Testis (tissue), 3 donors: ENCODE results near the gene MED27. TPM values are rescaled to one million over a fixed set of nuclear protein-coding genes. Genes with fewer than 3 reads are reported as not detected.

Experiments used
- DNase-seq: peaks from one replicate; pipeline ENCODE4 v3.0.0-alpha.2; 2019
- H3K27ac ChIP-seq, 2 donors: fragments of 200-600 bp; sonication (generic); one replicate each; pipeline ENCODE4 v1.5.1; 2019
- H3K27me3 ChIP-seq: fragments of 200-600 bp; sonication (generic); one replicate; pipeline ENCODE4 v1.5.1; 2019
- H3K36me3 ChIP-seq: fragments of 200-600 bp; sonication (generic); one replicate; pipeline ENCODE4 v1.5.1; 2017; ENCODE audit warnings: low read depth; ENCODE audit errors: missing control alignments
- H3K4me1 ChIP-seq: fragments of 200-600 bp; sonication (generic); one replicate; pipeline ENCODE4 v1.5.1; 2019
- H3K4me3 ChIP-seq, 2 donors: fragments of 200-600 bp; sonication (generic); one replicate each; pipeline ENCODE4 v1.5.1; 2017 to 2019
- H3K9me3 ChIP-seq: fragments of 200-600 bp; sonication (generic); one replicate; pipeline ENCODE4 v1.5.1; 2017
- CTCF ChIP-seq, 3 experiments: fragments of 450-650 bp in 2 of 3; fragments of 200-600 bp in 1 of 3; sonication (generic) in 1 of 3; IDR thresholded peaks; one replicate each; pipeline ENCODE4 v1.5.1; 2016 to 2019; ENCODE audit warnings: antibody characterized with exemption in 3 of 3, mild to moderate bottlenecking in 2 of 3, moderate library complexity in 1 of 3
- POLR2A ChIP-seq: fragments of 450-650 bp; IDR thresholded peaks from one replicate; pipeline ENCODE4 v1.6.1; 2017; ENCODE audit warnings: antibody characterized with exemption, mild to moderate bottlenecking, moderate library complexity
- WGBS, 2 donors: methylation state at CpG; one replicate each; pipeline ENCODE4 v1.1.5; 2018; 5-methylcytosine and 5-hydroxymethylcytosine counted together
- intact Hi-C: fragments of 100-400 bp; cut with DNase I; formaldehyde crosslinking; loops from one replicate; pipeline ENCODE4 v1.15.1; 2023; ENCODE audit warnings: low total_unique reads
- polyA plus RNA-seq: library from polyadenylated mRNA; stranded (reverse); fragments of 350-450 nt; fragmentation: Illumina TruSeq; extraction: RNeasy Lipid Tissue Mini Kit (QIAGEN cat#74804); gene quantifications from one replicate; pipeline ENCODE4 v1.2.3, GENCODE V29; 2014; ENCODE audit warnings: low read depth, low replicate concordance; ENCODE audit not compliant: insufficient read depth
- total RNA-seq, 2 donors: library from RNA; depleted of rRNA; stranded (reverse); fragments of >200 nt; gene quantifications; one replicate each; pipeline ENCODE4 v1.2.3, GENCODE V29; 2016

The MED27 gene
- total and polyA plus RNA-seq, 3 donors from 2014 or later, result 30.7 to 45.0 (median 33.7) TPM

- 69 to 97% methylated on average over 1 of the region's 1 CpG for WGBS, 2 donors
- TF ChIP-seq POLR2A (no peak), CTCF (IDR thresholded peaks at IDR 0.05) (no peak)
- no peak overlapping the region for H3K27ac ChIP-seq
- no peaks in the 10 kb centered on the region for H3K4me1 ChIP-seq
- H3K27me3 ChIP-seq, result no peaks in the 10 kb centered on the region
- H3K9me3 ChIP-seq, result no peaks in the 10 kb centered on the region
- no peak overlapping the region for H3K4me3 ChIP-seq
- no peak for DNase-seq
- H3K36me3 ChIP-seq, result no peaks in the 10 kb centered on the region
- intact Hi-C loops, result no loop called here
These were observed 167.6 kb downstream of the MED27 start for GRCh38 chr9:131912069-131912468.

DNA sequence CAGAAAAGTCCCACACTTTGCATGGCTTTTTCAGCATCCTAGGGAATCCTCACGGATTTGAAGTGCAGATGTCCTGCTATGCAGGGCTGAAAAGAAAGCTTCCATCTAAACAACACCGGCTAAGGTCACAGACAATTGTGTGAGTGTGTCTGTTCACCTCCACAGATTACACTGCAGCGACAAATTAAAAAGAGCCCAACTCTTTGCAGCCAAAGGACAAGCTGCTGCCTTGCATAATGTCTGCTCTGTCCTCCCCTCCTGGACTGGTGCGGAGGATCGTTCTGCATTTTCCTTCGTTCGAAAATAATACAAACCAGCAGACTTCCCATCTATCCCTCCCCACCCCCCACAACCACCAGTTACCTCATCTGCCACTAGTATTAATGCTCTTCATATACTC lies 169.1 kb downstream of the MED27 start:
- TF ChIP-seq POLR2A, result no peak
- no peak for TF ChIP-seq CTCF (IDR thresholded peaks at IDR 0.05)
- 84 to 95% methylated on average over 7 of the region's 7 CpGs for WGBS, 2 donors
- DNase-seq, result no peak

GRCh38 chr9:131905144-131905543 lies 174.5 kb downstream of the MED27 start:
- Histone ChIP-seq H3K4me3 (no peak overlapping the region), H3K27ac (no peak overlapping the region), H3K27me3 (no peaks in the 10 kb centered on the region), H3K4me1 (no peaks in the 10 kb centered on the region), H3K36me3 (no peaks in the 10 kb centered on the region), H3K9me3 (no peaks in the 10 kb centered on the region)
- TF ChIP-seq POLR2A (no peak), CTCF (IDR thresholded peaks at IDR 0.05) (no peak)
- intact Hi-C loops, result no loop called here
- WGBS, 2 donors, result 85 to 95% methylated on average over 3 of the region's 3 CpGs
- no peak for DNase-seq

More for the DNA sequence above, 169.1 kb downstream of the MED27 start:
- intact Hi-C loops, result no loop called here
- no peaks in the 10 kb centered on the region for H3K27me3 ChIP-seq
- no peaks in the 10 kb centered on the region for H3K9me3 ChIP-seq
- H3K4me3 ChIP-seq, result no peak overlapping the region
- no peaks in the 10 kb centered on the region for H3K4me1 ChIP-seq
- H3K27ac ChIP-seq, result no peak overlapping the region
- H3K36me3 ChIP-seq, result no peaks in the 10 kb centered on the region

DNA sequence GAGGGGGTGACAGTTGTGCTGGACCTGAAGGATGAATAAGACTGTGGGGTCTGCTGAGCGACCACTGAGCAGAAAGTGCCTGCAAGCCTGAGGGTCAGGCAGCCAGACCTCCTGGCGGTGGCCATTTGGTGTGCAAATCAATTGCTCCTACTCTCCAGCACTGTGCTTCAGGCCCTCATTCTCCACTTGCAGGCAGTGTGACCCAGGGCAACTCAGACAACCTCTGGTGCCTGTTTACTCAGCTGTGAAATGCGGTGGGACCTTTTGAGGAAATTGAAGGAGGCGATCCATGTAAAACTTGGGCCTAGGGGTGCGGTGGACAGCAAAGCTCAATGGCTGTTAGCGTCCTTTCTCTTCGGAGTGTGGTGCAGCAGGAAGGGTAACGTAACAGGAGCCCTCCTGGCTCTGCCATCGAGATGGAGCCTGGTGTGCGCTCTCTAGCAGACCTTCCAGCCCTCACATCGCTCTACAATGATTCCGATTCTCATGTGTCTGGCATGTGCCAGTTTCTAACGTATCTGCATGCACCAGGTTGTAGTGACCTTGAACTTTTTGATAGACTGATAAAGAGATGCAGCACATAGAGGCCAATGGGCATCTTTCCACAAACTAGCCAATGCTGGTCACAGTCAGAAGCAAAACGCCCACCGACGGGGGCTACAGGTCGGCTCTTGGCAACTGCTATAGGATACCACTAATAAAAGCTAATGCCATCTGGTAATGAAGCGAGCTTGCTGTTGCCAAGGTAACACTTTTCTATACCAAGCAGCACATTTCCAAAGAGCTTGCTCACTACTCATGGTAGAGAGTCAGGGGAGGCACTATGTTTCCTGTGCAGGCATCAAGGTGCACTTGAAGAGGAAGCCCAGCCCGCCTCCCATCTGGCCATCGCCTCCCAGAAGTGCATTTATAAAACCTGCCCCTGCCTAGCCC lies 180.1 kb downstream of the MED27 start:
- intact Hi-C loops, result no loop called here
- Histone ChIP-seq H3K4me3 (no peak overlapping the region), H3K36me3 (no peaks in the 10 kb centered on the region), H3K4me1 (no peaks in the 10 kb centered on the region), H3K27me3 (no peaks in the 10 kb centered on the region), H3K9me3 (no peaks in the 10 kb centered on the region), H3K27ac (no peak overlapping the region)
- TF ChIP-seq CTCF (IDR thresholded peaks at IDR 0.05) (no peak), POLR2A (no peak)
- no peak for DNase-seq
- 88 to 92% methylated on average over 18 to 20 of the region's 20 CpGs for WGBS, 2 donors
